Activated B cell treated with CpG ODN at 0.5 μM for 24 hours (primary cell): ENCODE results near the gene SLC35E3. TPM values are rescaled to one million over a fixed set of nuclear protein-coding genes. Genes with fewer than 3 reads are reported as not detected.
A peak's percentile ranks its signal among the peaks of the same experiment; 100 is the strongest.

Experiments used
- ATAC-seq: fragments of 200-7000 bp; cut with Tn5 transposase; one replicate; pipeline ENCODE4 v1.10.0; 2021; ENCODE audit warnings: low read depth, mild to moderate bottlenecking, moderate library complexity
- CTCF ChIA-PET: fragments of 350-600 bp; sonication (Branson Sonifier 250); formaldehyde crosslinking; loops from one replicate; lab custom pipeline; 2021; ENCODE audit warnings: antibody characterized with exemption; lab: Charles Lee
- POLR2A ChIA-PET: fragments of 350-600 bp; sonication (Branson Sonifier 250); formaldehyde crosslinking; loops from one replicate; lab custom pipeline; 2021; ENCODE audit warnings: antibody characterized with exemption; lab: Charles Lee
- DNase-seq: peaks from one replicate; pipeline ENCODE4 v3.0.0; 2022
- H3K27ac Mint-ChIP-seq: one replicate; pipeline ENCODE4 v1.8.0; 2020; ENCODE audit warnings: mixed read lengths
- H3K27me3 Mint-ChIP-seq: one replicate; pipeline ENCODE4 v1.8.0; 2021; ENCODE audit warnings: mixed read lengths
- H3K36me3 Mint-ChIP-seq: one replicate; pipeline ENCODE4 v1.8.0; 2021; ENCODE audit warnings: low read depth, mixed read lengths
- H3K4me1 Mint-ChIP-seq: one replicate; pipeline ENCODE4 v1.8.0; 2021; ENCODE audit warnings: mixed read lengths
- H3K4me3 Mint-ChIP-seq: one replicate; pipeline ENCODE4 v1.8.0; 2020; ENCODE audit warnings: mild to moderate bottlenecking, mixed read lengths
- H3K9me3 Mint-ChIP-seq: one replicate; pipeline ENCODE4 v1.8.0; 2020; ENCODE audit warnings: mixed read lengths
- intact Hi-C: fragments of 100-400 bp; cut with micrococcal nuclease; formaldehyde crosslinking; loops from one replicate; pipeline ENCODE4 v1.15.1; 2024
- total RNA-seq: library from RNA; stranded (reverse); gene quantifications from 2 replicates; pipeline ENCODE4 v1.2.3, GENCODE V29; 2022
- TF ChIP-seq, protein P1 (sequence below): fragments of 200-600 bp; IDR thresholded peaks from one replicate; pipeline ENCODE4 v1.8.0; 2022; ENCODE audit warnings: antibody characterized with exemption, mild to moderate bottlenecking

SLC35E3 gene
- 7.8 and 9.5 TPM in 2 replicates for total RNA-seq

DNA sequence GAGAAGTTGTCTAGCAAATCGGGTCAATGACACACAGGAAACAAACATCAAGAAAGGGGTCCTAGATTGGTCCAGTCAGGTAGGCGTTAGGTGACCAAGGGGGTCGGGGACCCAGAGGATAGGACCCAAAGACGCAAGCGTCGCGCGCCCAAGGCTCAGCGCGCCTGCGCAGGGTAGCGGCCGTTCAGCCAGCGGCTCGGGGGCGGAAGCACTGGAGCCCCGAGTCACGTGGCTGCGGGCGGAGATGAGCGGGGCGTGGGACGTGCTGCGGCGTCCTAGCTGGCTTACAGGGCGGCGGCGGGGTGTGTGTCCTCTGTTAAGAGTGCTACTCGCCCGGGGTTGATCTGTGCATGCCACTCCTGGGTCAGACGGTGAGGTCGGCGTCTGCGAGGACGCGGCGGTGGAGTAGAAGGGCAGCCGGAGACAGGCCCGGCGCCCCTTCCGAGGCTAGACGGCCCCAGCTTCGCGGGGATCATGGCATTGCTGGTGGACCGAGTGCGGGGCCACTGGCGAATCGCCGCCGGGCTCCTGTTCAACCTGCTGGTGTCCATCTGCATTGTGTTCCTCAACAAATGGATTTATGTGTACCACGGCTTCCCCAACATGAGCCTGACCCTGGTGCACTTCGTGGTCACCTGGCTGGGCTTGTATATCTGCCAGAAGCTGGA is at the start of gene SLC35E3:
SLC35E3 (plus strand) TSS at position 273 of the 668 bp plus-strand sequence; CDS start at position 475, 202 bp downstream.
- Mint-ChIP-seq H3K4me3 (peak within 1 kb of the TSS; percentile 98), H3K36me3 (peaks cover 37% of the 10 kb centered on the region), H3K27me3 (no peaks in the 10 kb centered on the region), H3K27ac (peak within 1 kb of the TSS; percentile 95), H3K4me1 (peaks cover 50% of the 10 kb centered on the region), H3K9me3 (no peaks in the 10 kb centered on the region)
- intact Hi-C loops: loop anchor here (1.0 to 5.0 kb wide), 10 partner anchors 27 to 1479 kb away; partner anchors contain the start of genes CAND1, MDM1, NUP107 and RAP1B
- ChIA-PET CTCF (interaction anchor here (0.8 to 1.5 kb wide), 4 partner anchors 10 to 84 kb away, joined by 3 to 4 read pairs (median 3); partner anchors contain the start of gene MDM2), POLR2A (interaction anchor here (0.6 to 2.9 kb wide), 12 partner anchors 18 to 1477 kb away, joined by 3 to 62 read pairs (median 3); partner anchors contain the start of genes CAND1, MDM1, MDM2 and NUP107)
- DNase-seq: peak; percentile 88
- ATAC-seq: peak; percentile 96
- TF ChIP-seq, protein P1, sequence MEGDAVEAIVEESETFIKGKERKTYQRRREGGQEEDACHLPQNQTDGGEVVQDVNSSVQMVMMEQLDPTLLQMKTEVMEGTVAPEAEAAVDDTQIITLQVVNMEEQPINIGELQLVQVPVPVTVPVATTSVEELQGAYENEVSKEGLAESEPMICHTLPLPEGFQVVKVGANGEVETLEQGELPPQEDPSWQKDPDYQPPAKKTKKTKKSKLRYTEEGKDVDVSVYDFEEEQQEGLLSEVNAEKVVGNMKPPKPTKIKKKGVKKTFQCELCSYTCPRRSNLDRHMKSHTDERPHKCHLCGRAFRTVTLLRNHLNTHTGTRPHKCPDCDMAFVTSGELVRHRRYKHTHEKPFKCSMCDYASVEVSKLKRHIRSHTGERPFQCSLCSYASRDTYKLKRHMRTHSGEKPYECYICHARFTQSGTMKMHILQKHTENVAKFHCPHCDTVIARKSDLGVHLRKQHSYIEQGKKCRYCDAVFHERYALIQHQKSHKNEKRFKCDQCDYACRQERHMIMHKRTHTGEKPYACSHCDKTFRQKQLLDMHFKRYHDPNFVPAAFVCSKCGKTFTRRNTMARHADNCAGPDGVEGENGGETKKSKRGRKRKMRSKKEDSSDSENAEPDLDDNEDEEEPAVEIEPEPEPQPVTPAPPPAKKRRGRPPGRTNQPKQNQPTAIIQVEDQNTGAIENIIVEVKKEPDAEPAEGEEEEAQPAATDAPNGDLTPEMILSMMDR: no peak

DNA sequence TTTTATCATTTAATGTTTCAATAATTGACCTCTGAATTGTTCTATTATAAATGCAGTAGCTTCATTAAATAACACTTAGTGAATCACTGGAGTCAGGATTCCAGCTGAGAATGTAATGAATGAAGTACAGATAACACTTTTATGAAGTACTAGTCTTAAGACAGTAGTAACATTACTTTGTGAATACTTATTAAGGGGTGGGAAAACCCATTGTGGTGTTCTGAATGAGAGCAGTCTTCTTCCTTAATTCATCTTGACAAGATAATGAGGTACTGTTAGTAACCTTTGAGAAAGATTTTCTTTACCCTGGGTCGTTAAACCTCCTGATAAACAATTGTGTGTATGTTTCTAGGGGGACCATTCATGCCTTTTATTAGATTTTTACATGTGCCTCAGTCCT is 46.5 kb upstream of the SLC35E3 start:
- no peak overlapping the region for H3K27ac Mint-ChIP-seq
- no peaks in the 10 kb centered on the region for H3K27me3 Mint-ChIP-seq
- no peaks in the 10 kb centered on the region for H3K9me3 Mint-ChIP-seq
- ATAC-seq: no peak
- DNase-seq: no peak
- ChIA-PET POLR2A (no interaction called here), CTCF (no interaction called here)
- intact Hi-C loops: no loop called here
- peaks cover 53% of the 10 kb centered on the region for H3K36me3 Mint-ChIP-seq
- TF ChIP-seq, protein P1: no peak
- no peaks in the 10 kb centered on the region for H3K4me1 Mint-ChIP-seq
- H3K4me3 Mint-ChIP-seq: no peak overlapping the region

DNA sequence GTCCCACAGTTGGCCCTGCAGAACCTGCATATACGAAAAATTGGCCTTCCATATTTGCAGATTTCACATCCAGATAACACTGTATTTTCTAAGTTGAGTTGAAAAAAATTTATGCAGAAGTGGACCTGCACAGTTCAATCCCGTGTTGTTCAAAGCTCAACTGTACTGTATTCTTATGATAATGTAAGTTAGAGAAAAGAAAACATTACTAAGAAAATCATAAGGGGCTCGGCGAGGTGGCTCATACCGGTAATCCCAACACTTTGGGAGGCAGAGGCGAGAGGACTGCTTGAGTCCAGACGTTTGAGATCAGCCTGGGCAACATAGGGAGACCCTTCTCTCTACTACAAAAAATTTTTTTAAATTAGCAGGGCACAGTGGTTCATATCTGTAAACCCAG is 18.2 kb upstream of the SLC35E3 start:
- H3K4me1 Mint-ChIP-seq: no peaks in the 10 kb centered on the region
- no peak overlapping the region for H3K27ac Mint-ChIP-seq
- H3K4me3 Mint-ChIP-seq: no peak overlapping the region
- ChIA-PET CTCF (interaction anchor here (1.0 kb wide), 1 partner anchor 394 kb away, joined by 3 read pairs; no protein-coding TSS in a partner anchor), POLR2A (interaction anchor here (0.6 to 0.7 kb wide), 3 partner anchors 18 to 242 kb away, joined by 3 read pairs; partner anchors contain the start of gene SLC35E3)
- intact Hi-C loops: no loop called here
- TF ChIP-seq, protein P1: no peak
- ATAC-seq (no peak), DNase-seq (no peak)
- no peaks in the 10 kb centered on the region for H3K27me3 Mint-ChIP-seq
- peaks cover 55% of the 10 kb centered on the region for H3K36me3 Mint-ChIP-seq
- no peaks in the 10 kb centered on the region for H3K9me3 Mint-ChIP-seq

DNA sequence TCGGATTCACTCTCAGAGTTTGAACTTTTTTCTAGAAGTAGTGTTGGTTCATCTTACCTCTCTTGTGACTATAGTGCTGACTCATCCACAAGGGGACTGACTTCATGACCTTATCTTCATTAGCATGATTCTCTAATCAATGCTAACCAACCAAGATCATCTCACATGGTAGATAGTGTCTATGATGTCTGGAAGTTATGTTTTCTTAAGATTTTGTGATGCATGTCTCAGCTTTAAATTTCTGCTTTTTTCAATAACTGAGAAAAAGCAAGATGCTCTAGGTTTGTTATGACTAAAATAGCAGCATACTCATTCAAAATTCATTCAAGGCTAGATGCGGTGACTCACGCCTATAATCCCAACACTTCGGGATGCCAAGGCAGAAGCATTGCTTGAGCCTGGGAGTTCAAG is 12.3 kb upstream of the SLC35E3 start:
- Mint-ChIP-seq H3K4me3 (no peak overlapping the region), H3K4me1 (no peaks in the 10 kb centered on the region), H3K27me3 (no peaks in the 10 kb centered on the region), H3K36me3 (peaks cover 61% of the 10 kb centered on the region), H3K9me3 (no peaks in the 10 kb centered on the region), H3K27ac (no peak overlapping the region)
- TF ChIP-seq, protein P1: no peak
- ATAC-seq (no peak), DNase-seq (no peak)
- CTCF ChIA-PET: no interaction called here
- intact Hi-C loops: no loop called here
- POLR2A ChIA-PET: no interaction called here

DNA sequence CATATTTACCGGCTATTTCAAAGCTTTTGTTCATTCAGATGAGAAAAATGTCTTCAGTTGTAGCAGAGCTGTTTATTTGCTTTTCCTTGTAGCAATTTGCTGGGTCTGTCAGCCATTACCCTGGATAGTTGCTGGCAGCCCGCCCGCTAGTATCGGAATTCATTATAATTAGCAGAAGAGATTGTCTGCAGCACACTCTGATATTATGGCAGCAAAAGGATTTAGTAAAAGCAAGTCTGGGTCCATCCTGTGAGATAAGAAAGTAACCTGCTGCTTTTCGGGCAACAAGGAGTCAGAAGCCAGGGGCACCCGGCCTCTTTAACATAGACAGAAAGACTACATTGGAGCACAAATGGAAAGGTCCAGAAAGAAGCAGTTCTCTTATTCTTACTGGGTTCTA is 6.1 kb upstream of the SLC35E3 start:
- no peak overlapping the region for H3K4me3 Mint-ChIP-seq
- H3K27me3 Mint-ChIP-seq: no peaks in the 10 kb centered on the region
- peaks cover 10% of the 10 kb centered on the region for H3K4me1 Mint-ChIP-seq
- peaks cover 53% of the 10 kb centered on the region for H3K36me3 Mint-ChIP-seq
- TF ChIP-seq, protein P1: no peak
- ATAC-seq (no peak), DNase-seq (no peak)
- ChIA-PET POLR2A (no interaction called here), CTCF (no interaction called here)
- intact Hi-C loops: no loop called here
- H3K9me3 Mint-ChIP-seq: no peaks in the 10 kb centered on the region
- H3K27ac Mint-ChIP-seq: no peak overlapping the region
